Retina (tissue), 1 donor: Measurements from ENCODE around the gene PTPN22.

Experiments
- DNase-seq: peaks from one replicate; pipeline ENCODE4 v3.0.0-alpha.2; 2016

PTPN22 gene

DNA sequence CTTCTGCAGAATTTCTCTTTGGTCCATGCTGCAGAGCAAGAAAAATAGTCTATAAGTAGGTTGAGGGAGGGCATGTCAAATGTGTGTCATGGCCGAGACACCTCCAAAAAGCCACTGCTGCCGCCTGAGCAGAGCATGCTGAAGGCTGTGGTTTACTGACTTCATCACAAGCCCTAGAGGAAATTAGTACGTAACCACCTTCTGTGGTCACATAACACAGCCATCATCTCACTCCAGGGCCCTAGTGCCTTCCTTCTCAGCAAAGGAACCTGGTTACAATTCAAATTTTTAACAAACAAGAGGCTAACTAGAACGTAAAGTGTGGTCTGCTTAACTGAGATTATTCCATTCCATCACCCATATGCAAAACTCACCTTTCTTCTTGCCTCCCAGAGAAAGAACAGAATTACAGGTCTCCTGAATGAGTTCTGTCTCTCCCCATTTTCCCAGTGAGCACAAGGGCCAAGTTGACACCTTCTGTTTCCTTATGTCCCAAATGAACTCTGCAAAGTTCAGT, at the start of gene PTPN22:
Gene PTPN22 (minus strand): TSS at position 116 of the 517 bp plus-strand sequence.
- DNase-seq, result no peak

DNA sequence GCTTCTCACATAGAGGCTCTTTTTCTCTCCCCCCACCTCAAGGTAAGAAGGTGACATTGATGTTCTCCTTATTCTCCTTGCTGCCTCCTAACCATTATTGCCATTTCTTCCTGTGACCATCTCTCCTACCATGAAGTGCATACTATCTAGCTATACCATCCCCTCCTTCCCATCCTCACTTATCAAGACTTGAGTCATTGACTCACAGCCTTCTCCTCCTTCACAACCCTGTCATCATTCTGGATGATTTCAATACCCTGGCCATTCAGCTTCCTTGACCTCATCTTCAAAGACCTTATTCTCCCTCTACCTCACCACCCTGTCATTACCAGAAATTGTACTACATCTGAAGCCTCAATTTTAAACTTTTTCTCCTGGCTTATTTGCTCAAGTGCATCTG, 46.7 kb upstream of the PTPN22 start:
- no peak for DNase-seq

DNA sequence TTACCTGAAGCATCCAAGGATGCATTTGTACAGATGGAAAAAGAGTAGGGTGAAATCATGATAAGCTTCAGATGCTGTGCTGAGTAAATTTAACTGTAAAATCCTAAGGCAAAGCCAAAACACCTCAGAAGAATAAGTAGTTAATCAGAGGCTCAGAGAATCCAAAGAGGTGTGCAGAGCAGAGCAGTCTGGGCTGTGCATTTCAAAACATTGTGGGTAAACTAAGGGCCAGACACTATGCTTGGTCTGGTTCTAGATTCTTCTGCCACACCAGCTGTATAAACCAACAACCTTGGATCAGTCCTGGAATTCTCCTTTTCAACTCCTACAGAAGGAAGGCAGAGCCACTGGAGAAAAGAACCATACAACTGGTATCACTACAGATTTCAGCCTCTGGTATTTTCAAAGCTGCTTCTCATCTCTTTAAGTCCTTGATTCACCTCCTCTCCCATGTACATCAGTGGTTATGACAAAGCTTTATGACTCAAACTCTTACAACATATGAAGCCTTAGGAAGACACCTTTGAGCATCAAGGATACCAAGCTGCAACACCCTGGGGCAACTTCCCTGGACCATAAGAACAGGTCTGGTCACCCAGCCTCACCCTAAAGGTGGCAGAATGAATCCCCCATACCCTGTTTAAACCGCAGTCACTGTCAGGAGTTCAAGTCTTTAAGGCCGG, 46.0 kb upstream of the PTPN22 start:
- no peak for DNase-seq

DNA sequence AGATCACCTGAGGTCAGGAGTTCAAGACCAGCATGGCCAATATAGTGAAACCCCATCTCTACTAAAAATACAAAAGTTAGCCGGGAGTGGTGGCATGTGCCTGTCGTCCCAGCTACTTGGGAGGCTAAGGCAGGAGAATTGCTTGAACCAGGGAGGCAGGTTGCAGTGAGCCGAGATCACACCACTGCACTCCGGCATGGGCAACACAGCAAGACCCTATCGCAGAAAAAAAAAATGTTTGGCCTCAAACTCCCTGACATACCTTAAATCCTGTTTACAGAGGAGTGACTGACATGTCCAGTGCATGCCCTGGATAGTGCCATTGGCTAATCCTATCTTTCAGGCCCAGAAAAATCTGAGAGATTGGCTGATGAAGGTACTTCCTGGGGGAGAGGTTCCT, 45.5 kb upstream of the PTPN22 start:
- no peak for DNase-seq

DNA sequence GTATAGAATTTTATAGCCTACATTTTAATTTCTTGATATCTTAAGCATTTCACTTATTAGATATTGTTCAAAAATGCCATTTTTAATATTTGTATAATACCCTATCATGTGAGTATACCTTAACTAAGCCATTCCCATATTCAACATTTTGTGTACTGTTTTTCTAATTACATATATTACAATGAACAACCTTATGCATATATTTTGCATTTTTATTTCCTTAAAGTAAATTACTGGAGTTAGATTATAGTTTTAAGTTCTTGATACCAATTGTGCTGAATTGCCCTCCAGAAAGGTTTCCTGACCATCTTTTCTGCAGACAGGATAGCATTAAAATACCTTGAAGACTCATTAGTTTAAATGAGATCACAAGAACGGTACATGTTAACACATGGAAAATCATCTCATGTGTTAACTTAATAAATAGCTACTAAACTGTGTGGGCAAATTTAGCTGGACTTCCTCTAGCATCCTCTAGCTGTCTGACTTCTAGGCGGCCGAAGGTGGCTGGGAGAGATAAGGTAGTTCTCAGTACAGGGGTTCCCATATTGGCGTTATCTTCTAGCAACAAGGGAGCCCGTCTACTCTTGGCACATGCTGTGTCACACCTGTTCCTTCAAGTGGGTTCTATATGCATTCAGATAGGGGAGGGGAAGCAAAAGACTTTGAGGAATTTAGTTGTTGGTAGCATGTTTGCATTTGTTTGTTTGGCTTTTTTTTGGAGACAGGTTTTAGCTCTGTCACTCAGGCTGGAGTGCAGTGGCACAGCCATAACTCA, 42.6 kb upstream of the PTPN22 start:
- DNase-seq, result no peak

DNA sequence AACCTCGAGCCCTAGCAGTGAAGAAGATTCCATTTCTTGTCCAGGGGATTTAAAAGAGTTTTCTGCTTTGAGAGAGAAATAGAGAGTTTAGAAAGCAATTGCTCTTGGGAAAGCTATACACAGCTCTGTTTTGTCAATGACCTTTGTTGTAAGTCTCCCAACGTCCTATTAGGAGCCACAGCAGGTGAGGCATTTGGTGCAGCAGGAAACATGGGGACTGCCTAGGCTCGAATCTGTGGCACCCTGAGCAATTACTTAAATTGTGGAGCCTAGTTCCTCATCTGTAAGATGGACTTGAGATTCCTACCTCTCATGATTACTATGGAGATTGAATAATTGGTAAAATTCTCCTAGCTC, 41.8 kb upstream of the PTPN22 start:
- DNase-seq, result no peak

DNA sequence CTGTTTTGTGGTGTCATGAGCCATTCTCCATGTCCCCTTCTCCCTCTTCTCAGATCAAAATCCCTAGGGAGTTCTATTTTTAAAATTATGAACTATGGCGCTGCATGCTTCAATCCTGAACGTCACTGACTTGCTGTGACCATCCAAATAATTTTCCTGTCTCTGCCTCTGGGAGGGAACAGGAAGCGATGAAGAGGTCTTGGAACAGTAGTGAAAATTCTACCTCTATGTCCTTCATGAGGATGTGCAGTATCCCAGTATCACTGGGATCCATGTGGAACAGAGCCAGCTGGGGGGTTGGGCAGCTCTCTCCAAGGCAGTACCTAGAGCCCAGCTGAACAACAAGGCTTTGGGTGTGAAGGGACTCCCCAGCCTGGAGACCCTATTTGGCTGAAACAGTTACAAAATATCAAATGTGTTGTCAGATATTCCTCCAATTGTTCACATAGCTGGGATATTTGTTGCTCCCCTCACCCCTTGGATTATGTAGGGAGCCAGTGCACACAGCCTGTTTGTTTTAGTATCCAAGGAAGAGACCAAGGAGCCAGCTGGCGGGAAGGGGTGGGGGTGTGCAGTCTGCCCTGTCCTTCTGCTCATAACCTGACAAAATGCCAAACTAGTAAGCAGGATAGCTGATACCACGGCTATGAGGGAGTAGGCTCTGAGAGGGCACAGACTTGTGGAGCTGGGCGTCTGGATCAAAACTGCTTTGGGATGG, 41.2 kb upstream of the PTPN22 start:
- DNase-seq, result peak; percentile 19

DNA sequence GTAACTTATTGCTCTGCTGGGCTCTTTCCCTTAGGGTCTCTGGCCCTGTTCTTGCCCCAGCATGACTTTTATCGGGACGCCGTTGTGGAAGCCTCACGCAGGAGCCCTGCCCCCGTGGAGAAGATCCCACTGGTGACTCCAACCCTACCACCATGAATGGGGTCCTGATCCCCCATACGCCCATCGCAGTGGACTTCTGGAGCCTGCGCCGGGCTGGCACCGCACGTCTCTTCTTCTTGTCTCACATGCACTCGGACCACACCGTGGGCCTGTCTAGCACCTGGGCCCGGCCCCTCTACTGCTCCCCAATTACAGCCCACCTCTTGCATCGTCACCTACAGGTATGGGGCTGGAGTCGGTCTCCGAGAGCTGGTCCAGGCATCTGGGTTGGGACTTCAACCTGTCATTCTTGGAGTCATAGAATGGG, 33.9 kb upstream of the PTPN22 start:
- DNase-seq, result no peak

DNA sequence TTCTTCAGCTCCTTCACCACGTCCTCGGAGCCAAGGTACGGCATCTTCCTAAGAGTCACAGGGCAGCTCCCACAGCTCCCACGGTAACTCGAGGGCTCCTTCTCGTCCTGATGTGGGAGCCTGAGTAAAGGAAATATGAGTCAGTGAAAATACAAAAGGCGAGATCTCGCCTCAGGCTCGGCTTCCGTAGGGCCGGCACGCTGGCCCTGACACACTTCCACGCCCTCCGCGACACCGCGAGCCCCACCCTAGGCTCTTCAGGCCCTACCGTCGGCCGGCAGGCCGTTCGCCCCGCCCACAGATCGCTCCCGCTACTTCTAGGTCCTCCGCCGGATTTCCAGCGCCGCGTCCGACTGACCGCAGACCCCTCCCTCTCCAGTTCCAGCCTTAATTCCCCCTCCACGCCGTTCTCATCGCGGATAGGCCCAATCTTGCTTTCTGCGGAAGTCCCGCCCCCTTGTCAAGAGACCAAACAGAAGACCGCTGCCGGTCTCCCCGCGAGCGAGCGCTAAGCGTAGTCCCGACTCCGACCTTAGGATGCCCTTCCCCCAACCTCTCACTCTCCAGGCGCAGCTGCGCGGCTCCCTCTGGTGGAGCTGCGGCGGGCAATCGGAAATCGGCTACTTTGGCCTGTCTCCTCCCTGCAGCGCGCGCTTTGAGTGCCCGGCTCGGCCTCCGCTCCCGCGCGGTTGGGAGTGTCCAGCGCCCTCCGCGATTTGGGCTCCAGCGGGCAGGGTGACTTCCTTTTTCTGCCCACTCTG, 33.3 kb upstream of the PTPN22 start, which contains the start of the genes AP4B1 and DCLRE1B:
Gene AP4B1 (minus strand): TSS at position 126 of the 761 bp plus-strand sequence. CDS start 82 bp downstream, at position 44.
Gene DCLRE1B (plus strand): TSS at position 653 of the 761 bp plus-strand sequence. CDS start 261 bp downstream, outside the sequence.
- DNase-seq, result peak; percentile 98

DNA sequence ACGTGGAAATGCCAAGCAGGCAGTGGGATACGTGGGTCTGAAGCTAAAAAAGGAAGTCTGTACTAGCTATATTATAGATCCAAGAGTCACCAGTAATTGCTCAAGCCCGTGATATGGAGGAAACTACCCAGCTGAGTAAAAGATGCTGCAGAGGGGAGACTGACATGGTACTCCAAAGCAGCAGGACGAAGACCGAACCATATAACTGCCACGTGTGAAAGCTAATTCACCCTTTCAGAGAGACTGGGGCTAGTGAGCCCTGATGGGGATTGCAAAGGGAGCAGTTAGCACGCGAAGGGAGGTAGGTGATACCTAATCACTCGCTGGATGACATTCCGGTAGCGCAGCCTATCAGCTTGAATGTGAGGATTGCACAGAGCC, 32.8 kb upstream of the PTPN22 start:
- no peak for DNase-seq

DNA sequence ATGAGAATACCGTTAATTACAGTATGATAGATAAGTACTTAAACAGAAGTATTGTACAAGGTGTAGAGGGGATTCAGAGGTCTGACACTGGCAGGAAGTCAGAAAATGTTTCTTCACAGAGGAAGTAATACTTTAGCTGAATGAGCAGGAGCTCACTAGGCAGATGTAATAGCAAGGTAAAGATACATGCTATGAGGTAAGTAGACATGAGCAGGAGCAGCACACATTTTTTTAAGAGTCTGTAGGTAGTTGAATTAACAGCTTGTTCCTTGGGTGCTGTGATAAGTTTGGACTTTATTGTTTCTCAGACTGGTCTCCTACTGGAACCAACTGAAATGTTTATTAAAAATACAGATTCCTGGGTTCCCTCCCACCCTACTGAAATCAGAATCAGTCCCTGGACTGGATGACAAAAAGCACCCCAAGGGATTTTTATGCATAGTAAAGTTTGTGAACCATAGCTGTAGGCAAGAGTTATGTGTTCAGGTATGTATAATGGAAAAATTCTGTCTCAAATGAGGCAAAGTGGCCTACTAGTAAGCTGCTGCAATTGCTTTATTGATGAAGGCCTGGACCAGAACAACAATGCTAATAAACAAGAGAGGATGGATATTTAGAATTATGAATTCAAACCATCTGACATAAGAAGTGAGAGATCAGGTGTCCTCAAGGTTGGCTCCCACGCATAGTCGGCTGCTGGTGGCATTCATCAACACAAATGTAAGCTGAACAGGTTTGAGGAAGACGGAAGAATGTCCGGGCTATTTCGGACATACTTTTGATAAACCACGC, 32.2 kb upstream of the PTPN22 start:
- DNase-seq, result peak; percentile 3

DNA sequence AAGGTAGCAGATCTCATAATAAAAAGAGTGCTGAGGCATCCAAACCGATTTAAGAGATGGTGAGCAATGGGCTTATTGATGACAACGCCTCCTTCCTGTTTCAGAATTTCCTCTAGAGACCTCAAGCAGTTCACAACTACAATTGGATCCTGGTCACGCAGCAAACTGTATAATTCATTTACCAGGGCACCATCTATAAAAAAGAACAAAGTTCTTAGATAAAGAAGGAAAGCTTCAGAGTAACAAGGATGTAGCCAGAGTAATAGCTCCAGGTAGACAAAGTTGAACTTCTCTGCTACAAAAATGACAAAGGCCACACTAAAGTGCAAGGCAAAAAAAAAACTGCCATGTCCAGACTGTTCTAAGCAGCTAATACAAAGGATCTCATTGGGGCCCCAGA, 29.7 kb upstream of the PTPN22 start:
- no peak for DNase-seq

DNA sequence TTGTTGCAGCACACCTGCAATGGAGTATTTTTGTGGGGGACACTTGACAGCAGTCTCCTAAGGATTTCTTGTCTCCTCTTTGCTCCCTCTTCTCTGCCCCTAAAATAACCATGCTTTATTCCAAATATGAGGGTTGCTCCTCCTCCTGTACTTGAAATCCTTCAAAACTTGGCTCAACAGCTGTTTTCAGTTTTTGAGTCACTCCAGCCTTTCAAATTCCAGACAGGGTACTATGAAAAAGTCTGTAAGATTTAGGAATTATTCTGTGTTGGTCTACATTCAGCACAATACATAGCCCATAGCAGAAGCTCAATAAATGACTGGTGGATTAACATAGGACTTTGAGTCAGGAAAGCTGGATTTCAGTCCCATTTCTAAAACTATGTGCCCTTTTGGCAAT, 27.6 kb upstream of the PTPN22 start:
- no peak for DNase-seq

DNA sequence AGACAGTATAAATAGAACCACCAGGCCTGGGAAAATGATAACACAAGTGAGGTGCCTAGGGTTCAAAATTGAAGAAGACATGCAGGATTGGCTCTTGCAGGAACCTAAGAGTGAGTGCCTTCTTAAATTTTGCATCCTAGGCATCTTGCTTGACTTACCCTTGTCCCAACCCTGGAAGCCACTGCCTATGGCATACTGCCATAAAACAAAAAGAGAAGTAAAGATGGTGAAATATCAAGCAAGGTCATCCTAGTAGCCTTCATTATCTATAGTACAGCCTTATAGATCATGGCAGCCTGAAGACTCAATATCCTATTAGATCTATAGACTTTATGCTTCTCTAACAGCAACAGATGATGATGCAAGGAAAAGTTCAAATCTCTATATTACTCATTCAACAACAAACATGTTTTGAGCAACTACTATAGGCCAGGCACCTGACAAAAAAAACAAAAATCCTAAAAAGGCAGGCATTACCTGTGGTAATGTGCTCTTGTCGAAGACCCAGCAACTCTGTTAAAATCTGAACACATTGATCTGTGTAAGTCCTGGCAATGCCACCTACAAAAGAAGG, 26.8 kb upstream of the PTPN22 start:
- no peak for DNase-seq

DNA sequence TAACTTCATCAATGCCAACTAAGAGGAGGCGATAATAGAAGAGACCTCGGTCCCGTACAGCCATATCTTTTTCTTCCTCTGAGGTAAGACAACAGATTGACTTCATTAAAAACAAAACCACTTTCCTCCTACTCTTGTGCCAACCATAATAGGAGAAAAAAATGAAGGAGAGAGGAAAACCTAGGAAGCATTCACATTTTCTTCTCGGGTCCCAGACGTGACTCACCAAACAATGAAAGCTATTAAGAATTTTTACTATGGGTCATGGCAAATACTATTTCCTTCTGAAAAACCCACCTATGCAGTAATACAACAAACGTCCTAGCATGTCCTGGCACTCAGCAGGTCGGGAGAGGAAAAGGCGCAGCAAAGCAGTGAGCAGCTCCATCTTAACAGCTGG, 24.4 kb upstream of the PTPN22 start:
- DNase-seq, result no peak

DNA sequence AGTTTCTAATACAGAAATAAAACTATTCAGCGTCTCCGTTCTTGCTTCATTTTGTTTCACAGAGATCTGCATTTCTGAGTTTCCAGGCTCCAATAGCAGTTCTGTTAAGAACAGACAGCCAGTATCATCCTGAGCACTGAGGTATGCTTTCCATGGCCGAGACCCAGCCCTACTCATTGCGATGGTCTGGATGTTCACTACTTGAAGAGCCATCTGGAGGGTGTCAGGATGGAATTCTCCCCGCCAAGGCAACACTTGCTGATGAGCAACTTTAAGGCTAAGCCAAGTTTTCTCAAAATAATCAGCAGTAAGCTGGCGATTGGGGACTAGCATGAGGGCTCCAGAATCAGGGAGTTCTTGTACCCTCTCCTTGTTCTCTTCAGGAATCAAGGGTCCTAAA, 23.6 kb upstream of the PTPN22 start:
- DNase-seq, result no peak

DNA sequence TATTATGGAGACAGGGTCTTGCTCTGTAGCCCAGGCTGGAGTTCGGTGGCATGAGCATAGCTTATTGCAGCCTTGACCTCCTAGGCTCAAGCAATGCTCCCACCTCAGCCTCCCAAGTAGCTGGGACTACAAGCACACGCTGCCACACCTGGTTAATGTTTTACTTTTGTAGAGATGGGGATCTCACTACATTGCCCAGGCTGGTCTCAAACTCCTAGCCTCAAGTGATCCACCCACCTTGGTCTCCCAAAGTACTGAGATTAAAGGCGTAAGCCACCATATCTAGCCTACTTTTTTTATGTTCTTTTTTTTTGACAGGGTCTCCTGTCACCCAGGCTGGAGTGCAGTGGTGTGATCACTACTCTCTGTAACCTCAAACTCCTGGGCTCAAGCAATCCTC, 21.8 kb upstream of the PTPN22 start:
- DNase-seq, result no peak

DNA sequence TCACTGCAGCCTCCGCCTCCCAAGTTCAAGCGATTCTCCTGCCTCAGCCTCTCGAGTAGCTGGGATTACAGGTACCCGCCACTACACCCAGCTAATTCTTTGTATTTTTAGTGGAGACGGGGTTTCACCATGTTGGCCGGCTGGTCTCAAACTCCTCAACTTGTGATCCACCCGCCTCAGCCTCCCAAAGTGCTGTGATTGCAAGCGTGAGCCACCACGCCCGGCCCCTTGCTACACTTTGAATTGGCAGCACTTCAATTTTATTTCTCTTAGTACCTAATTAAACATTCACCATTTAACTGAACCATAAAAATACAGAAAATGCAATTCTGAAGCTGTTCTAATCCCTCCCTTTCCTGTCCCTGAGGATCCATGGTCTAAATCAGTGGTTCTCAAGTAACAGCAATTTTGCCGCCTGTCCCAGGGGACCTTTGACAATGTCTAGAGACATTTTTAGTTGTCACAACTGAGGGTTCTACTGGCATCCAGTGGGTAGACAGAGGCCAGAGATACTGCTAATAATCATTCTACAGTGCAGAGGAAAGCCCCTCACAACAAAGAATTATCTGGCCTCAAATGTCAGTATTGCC, 20.2 kb upstream of the PTPN22 start:
- no peak for DNase-seq

DNA sequence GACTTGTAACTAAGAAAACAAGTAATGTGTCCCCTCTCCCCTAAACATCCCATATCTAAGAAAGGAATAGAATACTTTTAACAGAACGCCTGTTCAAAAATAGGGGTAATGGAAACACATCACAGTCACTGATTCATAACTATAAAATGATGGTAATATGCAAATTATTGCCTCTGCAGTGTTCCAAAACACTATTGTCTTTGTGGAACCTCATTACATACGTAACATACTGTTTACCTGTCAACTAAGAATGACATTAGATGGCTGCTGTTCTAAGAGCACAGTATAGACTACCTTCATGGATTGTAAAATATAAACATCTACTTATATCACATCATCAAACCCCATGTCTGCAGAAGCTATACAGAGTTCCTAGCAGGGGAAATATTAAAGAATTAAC, 19.3 kb upstream of the PTPN22 start:
- no peak for DNase-seq

DNA sequence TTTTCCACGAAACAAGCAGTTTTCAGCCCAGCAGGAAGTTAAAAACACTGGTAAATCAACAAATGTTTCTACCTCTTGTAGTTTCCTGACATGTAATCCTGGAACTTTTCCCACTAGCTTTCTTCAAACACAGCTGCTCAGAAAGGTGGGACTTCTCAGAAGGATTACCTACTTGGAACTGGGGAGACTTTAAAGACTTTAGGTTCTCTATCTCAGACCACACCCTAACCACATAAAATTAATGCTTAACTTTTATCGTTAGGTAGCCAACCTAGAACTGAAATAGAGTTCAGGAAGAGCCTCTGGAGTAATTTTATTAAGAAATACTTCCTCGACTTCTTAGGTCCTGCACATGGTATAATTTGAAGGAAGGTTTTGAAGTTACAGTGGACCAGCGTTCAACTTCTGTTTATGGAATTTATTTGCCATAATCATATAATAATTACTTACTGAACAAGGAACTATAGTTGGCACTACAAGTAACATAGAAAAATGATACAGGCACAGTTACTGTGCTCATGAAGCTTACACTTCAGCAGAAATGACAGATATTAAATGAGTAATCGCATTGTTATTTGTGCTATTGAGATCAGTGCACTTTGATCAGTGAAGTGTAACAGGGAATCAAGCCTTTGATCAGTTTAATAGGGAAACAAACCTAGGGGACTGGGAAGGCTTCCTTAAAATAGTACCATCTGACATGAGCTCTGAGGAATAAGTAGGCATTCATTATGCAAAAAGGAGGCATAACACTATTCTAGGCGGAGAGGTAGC, 16.1 kb upstream of the PTPN22 start, which contains the start of gene BCL2L15:
Gene BCL2L15 (minus strand): TSS at position 180 of the 774 bp plus-strand sequence. CDS start 206 bp downstream, outside the sequence.
- DNase-seq, result no peak
